Ectodermal cell (in vitro differentiated cells): Measurements from ENCODE around the gene DOCK2.
"Not testable (repeated sequence)": the region's sequence is repeated elsewhere in the genome, so short reads cannot be mapped to it uniquely, and the experiment has no call there.

Experiments
- H3K27ac ChIP-seq: 2 replicates; pipeline ENCODE4 v1.7.0; 2013; ENCODE audit warnings: mild to moderate bottlenecking, low read depth, low read length; ENCODE audit not compliant: insufficient read depth, poor library complexity, severe bottlenecking
- H3K27me3 ChIP-seq: 2 replicates; pipeline ENCODE4 v1.7.0; 2013; ENCODE audit warnings: mild to moderate bottlenecking, low read length; ENCODE audit not compliant: insufficient read depth, control insufficient read depth, poor library complexity, severe bottlenecking
- H3K36me3 ChIP-seq: one replicate; pipeline ENCODE4 v1.7.0; 2013; ENCODE audit warnings: low read length; ENCODE audit not compliant: control insufficient read depth, insufficient read depth
- H3K4me1 ChIP-seq: one replicate; pipeline ENCODE4 v1.7.0; 2013; ENCODE audit warnings: low read length; ENCODE audit not compliant: control insufficient read depth, insufficient read depth
- H3K4me3 ChIP-seq: 2 replicates; pipeline ENCODE4 v1.7.0; 2013; ENCODE audit warnings: low read depth, low read length, control low read depth; ENCODE audit not compliant: insufficient read depth
- H3K9me3 ChIP-seq: 2 replicates; pipeline ENCODE4 v1.7.0; 2013; ENCODE audit warnings: mild to moderate bottlenecking, low read length, moderate library complexity; ENCODE audit not compliant: control insufficient read depth
- WGBS, 2 experiments: methylation state at CpG; one replicate each; pipeline ENCODE4 v1.1.7; 2013; ENCODE audit warnings: missing lambda C conversion rate in 2 of 2; 5-methylcytosine and 5-hydroxymethylcytosine counted together

DOCK2 gene

GRCh38 chr5:169748174-169748573 lies 111.1 kb downstream of the DOCK2 start:
- Histone ChIP-seq H3K36me3 (no peaks in the 10 kb centered on the region), H3K27ac (no peak overlapping the region), H3K4me3 (no peak overlapping the region), H3K9me3 (no peaks in the 10 kb centered on the region), H3K4me1 (peaks cover 3% of the 10 kb centered on the region), H3K27me3 (no peaks in the 10 kb centered on the region)
- WGBS, 2 experiments, result 95 to 96% methylated on average over 3 of the region's 3 CpGs

GRCh38 chr5:169749295-169749694 lies 112.2 kb downstream of the DOCK2 start:
- Histone ChIP-seq H3K36me3 (no peaks in the 10 kb centered on the region), H3K27ac (no peak overlapping the region), H3K27me3 (no peaks in the 10 kb centered on the region), H3K9me3 (no peaks in the 10 kb centered on the region), H3K4me1 (peaks cover 3% of the 10 kb centered on the region), H3K4me3 (no peak overlapping the region)
- WGBS, 2 experiments, result 96 to 100% methylated on average over 3 of the region's 3 CpGs

- H3K4me1 ChIP-seq, result no peaks in the 10 kb centered on the region
- H3K9me3 ChIP-seq, result no peaks in the 10 kb centered on the region
- H3K27ac ChIP-seq, result no peak overlapping the region
- 93 to 96% methylated on average over 4 of the region's 4 CpGs for WGBS, 2 experiments
- no peak overlapping the region for H3K4me3 ChIP-seq
- no peaks in the 10 kb centered on the region for H3K27me3 ChIP-seq
- no peaks in the 10 kb centered on the region for H3K36me3 ChIP-seq
These were observed 114.4 kb downstream of the DOCK2 start for GRCh38 chr5:169751490-169751889.

GRCh38 chr5:169752566-169752965 lies 115.5 kb downstream of the DOCK2 start:
- H3K9me3 ChIP-seq, H3K4me3 ChIP-seq, H3K27ac ChIP-seq, H3K4me1 ChIP-seq, H3K36me3 ChIP-seq, H3K27me3 ChIP-seq: not testable (repeated sequence)
- 89 to 95% methylated on average over 10 of the region's 10 CpGs for WGBS, 2 experiments

GRCh38 chr5:169753795-169754194 lies 116.7 kb downstream of the DOCK2 start:
- H3K27me3 ChIP-seq, result no peaks in the 10 kb centered on the region
- WGBS, 2 experiments, result 83 to 91% methylated on average over 2 of the region's 2 CpGs

GRCh38 chr5:169754737-169755136 lies 117.7 kb downstream of the DOCK2 start:
- H3K27me3 ChIP-seq, result no peaks in the 10 kb centered on the region
- no peaks in the 10 kb centered on the region for H3K36me3 ChIP-seq
- H3K9me3 ChIP-seq, result no peaks in the 10 kb centered on the region
- no peak overlapping the region for H3K27ac ChIP-seq
- no peak overlapping the region for H3K4me3 ChIP-seq
- no peaks in the 10 kb centered on the region for H3K4me1 ChIP-seq

More at GRCh38 chr5:169753795-169754194, 116.7 kb downstream of the DOCK2 start:
- H3K9me3 ChIP-seq, result no peaks in the 10 kb centered on the region
- H3K4me3 ChIP-seq, result no peak overlapping the region
- H3K36me3 ChIP-seq, result no peaks in the 10 kb centered on the region
- H3K4me1 ChIP-seq, result no peaks in the 10 kb centered on the region
- H3K27ac ChIP-seq, result no peak overlapping the region

- no peaks in the 10 kb centered on the region for H3K27me3 ChIP-seq
- H3K4me3 ChIP-seq, result no peak overlapping the region
- no peaks in the 10 kb centered on the region for H3K36me3 ChIP-seq
- no peaks in the 10 kb centered on the region for H3K9me3 ChIP-seq
- H3K4me1 ChIP-seq, result no peaks in the 10 kb centered on the region
- 95 to 96% methylated on average over 10 of the region's 10 CpGs for WGBS, 2 experiments
- H3K27ac ChIP-seq, result no peak overlapping the region
These were observed 119.1 kb downstream of the DOCK2 start for GRCh38 chr5:169756071-169756765.

GRCh38 chr5:169757016-169757415 lies 119.9 kb downstream of the DOCK2 start:
- Histone ChIP-seq H3K9me3 (no peaks in the 10 kb centered on the region), H3K36me3 (no peaks in the 10 kb centered on the region), H3K4me1 (no peaks in the 10 kb centered on the region), H3K27me3 (no peaks in the 10 kb centered on the region), H3K4me3 (no peak overlapping the region), H3K27ac (no peak overlapping the region)
- WGBS, 2 experiments, result 78 to 100% methylated on average over 1 of the region's 1 CpG

- Histone ChIP-seq H3K4me1 (no peaks in the 10 kb centered on the region), H3K27me3 (no peaks in the 10 kb centered on the region), H3K9me3 (no peaks in the 10 kb centered on the region), H3K36me3 (no peaks in the 10 kb centered on the region), H3K27ac (no peak overlapping the region), H3K4me3 (no peak overlapping the region)
These were observed 121.8 kb downstream of the DOCK2 start for GRCh38 chr5:169758886-169759285.

- H3K36me3 ChIP-seq, result no peaks in the 10 kb centered on the region
- H3K4me3 ChIP-seq, result no peak overlapping the region
- no peaks in the 10 kb centered on the region for H3K9me3 ChIP-seq
- H3K27ac ChIP-seq, result no peak overlapping the region
- H3K27me3 ChIP-seq, result no peaks in the 10 kb centered on the region
- H3K4me1 ChIP-seq, result no peaks in the 10 kb centered on the region
These were observed 123.2 kb downstream of the DOCK2 start for GRCh38 chr5:169760229-169760628.
